DOHH2 (cell line): ENCODE data around the gene RNGTT.

Source experiments
- H3F3A ChIP-seq: fragments of 200-600 bp; sonication (generic), shearing (Covaris generic); 2 replicates; pipeline ENCODE4 v1.6.0; 2016; ENCODE audit warnings: antibody characterized with exemption, mild to moderate bottlenecking; ENCODE audit not compliant: control insufficient read depth, insufficient read depth
- H3K27ac ChIP-seq: fragments of 200-600 bp; sonication (generic); 2 replicates; pipeline ENCODE4 v1.5.1; 2014; ENCODE audit warnings: low read depth, mild to moderate bottlenecking, low read length, moderate library complexity
- H3K27me3 ChIP-seq: fragments of 200-600 bp; sonication (generic); 2 replicates; pipeline ENCODE4 v1.6.1; 2014; ENCODE audit warnings: mild to moderate bottlenecking, low read length, mixed read lengths; ENCODE audit not compliant: control insufficient read depth
- H3K36me3 ChIP-seq: fragments of 200-600 bp; sonication (generic); 2 replicates; pipeline ENCODE4 v1.6.1; 2014; ENCODE audit warnings: mild to moderate bottlenecking, low read length, moderate library complexity, mixed read lengths; ENCODE audit not compliant: control insufficient read depth
- H3K4me1 ChIP-seq: fragments of 200-600 bp; sonication (generic); 2 replicates; pipeline ENCODE4 v1.6.1; 2014; ENCODE audit warnings: mild to moderate bottlenecking, low read length, mixed read lengths; ENCODE audit not compliant: control insufficient read depth
- H3K4me2 ChIP-seq: fragments of 200-600 bp; sonication (generic); 2 replicates; pipeline ENCODE4 v1.6.0; 2014; ENCODE audit warnings: mild to moderate bottlenecking, low read length, moderate library complexity
- H3K4me3 ChIP-seq: fragments of 200-600 bp; sonication (generic); 2 replicates; pipeline ENCODE4 v1.5.1; 2014; ENCODE audit warnings: mild to moderate bottlenecking, low read length, mixed read lengths
- H3K79me2 ChIP-seq: fragments of 200-600 bp; sonication (generic); 2 replicates; pipeline ENCODE4 v1.6.1; 2014; ENCODE audit warnings: mild to moderate bottlenecking, low read length, mixed read lengths; ENCODE audit not compliant: control insufficient read depth
- H3K9me2 ChIP-seq: fragments of 200-600 bp; sonication (generic); replicated peaks from 2 replicates; pipeline ENCODE4 v1.6.1; 2014; ENCODE audit warnings: mild to moderate bottlenecking, low read length, mixed read lengths; ENCODE audit not compliant: control insufficient read depth
- H3K9me3 ChIP-seq: fragments of 200-600 bp; sonication (generic); 2 replicates; pipeline ENCODE4 v1.6.1; 2014; ENCODE audit warnings: antibody characterized with exemption, low read length, mixed read lengths; ENCODE audit not compliant: control insufficient read depth, insufficient read depth
- H4K20me1 ChIP-seq: fragments of 200-600 bp; sonication (generic); 2 replicates; pipeline ENCODE4 v1.6.0; 2014; ENCODE audit warnings: low read depth, mild to moderate bottlenecking, antibody characterized with exemption, low read length, moderate library complexity; ENCODE audit not compliant: control insufficient read depth, insufficient read depth
- EZH2phosphoT487 ChIP-seq: fragments of 200-600 bp; sonication (generic); IDR thresholded peaks from 2 replicates; pipeline ENCODE4 v1.6.1; 2017; ENCODE audit warnings: borderline replicate concordance, mild to moderate bottlenecking, antibody characterized with exemption, low read length, moderate library complexity, mixed read lengths
- TF ChIP-seq, protein P1 (sequence below): fragments of 200-600 bp; sonication (generic); IDR thresholded peaks from one replicate; pipeline ENCODE4 v1.5.1; 2014; ENCODE audit warnings: antibody characterized with exemption, mild to moderate bottlenecking, low read depth, low read length; ENCODE audit not compliant: poor library complexity, severe bottlenecking

Gene RNGTT

DNA sequence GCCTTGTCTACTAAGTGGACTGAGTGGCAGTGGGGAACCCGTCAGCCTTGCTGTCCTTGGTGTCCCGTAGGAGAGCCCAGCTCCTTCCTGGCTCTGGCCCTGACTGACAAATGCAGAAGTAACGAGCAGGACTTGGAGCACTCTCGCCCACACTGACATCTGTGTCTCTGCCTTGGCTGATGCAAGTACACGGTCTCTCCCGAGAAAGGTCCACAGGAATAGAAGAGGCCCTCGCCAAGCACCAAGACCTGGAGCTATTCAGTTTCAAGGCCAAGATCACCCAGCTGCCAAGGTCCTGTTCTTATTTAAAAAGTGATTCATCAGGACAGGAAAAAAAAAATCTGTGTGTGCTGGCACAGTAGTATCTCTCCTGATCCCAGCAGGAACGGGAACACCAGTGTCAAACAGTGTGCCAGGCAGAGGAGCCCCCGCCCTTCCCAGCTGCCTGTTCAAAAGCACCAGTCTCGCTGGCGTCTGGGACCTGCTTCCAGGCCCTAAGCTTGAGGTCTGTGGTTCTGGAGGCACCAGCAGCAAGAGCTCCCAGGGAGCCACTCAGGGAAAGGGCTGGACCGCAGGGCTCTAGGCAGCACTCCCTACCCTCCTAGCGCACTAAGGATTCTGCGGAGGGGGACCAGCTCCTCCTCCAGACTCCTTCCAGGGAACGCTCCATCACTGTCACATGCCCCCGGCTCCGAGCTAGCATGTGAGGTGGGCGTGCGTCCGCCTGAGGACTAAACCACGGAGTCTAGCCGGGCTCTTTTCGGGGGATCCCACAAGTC is 376.9 kb downstream of the RNGTT start:
- peaks cover 28% of the 10 kb centered on the region for H3K27me3 ChIP-seq
- TF ChIP-seq, protein P1, sequence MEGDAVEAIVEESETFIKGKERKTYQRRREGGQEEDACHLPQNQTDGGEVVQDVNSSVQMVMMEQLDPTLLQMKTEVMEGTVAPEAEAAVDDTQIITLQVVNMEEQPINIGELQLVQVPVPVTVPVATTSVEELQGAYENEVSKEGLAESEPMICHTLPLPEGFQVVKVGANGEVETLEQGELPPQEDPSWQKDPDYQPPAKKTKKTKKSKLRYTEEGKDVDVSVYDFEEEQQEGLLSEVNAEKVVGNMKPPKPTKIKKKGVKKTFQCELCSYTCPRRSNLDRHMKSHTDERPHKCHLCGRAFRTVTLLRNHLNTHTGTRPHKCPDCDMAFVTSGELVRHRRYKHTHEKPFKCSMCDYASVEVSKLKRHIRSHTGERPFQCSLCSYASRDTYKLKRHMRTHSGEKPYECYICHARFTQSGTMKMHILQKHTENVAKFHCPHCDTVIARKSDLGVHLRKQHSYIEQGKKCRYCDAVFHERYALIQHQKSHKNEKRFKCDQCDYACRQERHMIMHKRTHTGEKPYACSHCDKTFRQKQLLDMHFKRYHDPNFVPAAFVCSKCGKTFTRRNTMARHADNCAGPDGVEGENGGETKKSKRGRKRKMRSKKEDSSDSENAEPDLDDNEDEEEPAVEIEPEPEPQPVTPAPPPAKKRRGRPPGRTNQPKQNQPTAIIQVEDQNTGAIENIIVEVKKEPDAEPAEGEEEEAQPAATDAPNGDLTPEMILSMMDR = no peak
- no peak for TF ChIP-seq EZH2phosphoT487
- H3K9me3 ChIP-seq = no peaks in the 10 kb centered on the region
- H3K9me2 ChIP-seq = no peaks in the 10 kb centered on the region
- H3K79me2 ChIP-seq = no peaks in the 10 kb centered on the region
- H3K27ac ChIP-seq = no peak overlapping the region
- no peak overlapping the region for H3K4me2 ChIP-seq
- H3F3A ChIP-seq = no peaks in the 10 kb centered on the region
- H3K4me3 ChIP-seq = no peak overlapping the region
- peaks cover 24% of the 10 kb centered on the region for H3K4me1 ChIP-seq
- no peaks in the 10 kb centered on the region for H3K36me3 ChIP-seq
- H4K20me1 ChIP-seq = no peaks in the 10 kb centered on the region

- Histone ChIP-seq H3K9me2 (no peaks in the 10 kb centered on the region), H3K27me3 (peaks cover 28% of the 10 kb centered on the region), H3K36me3 (no peaks in the 10 kb centered on the region), H3K9me3 (no peaks in the 10 kb centered on the region), H3K27ac (no peak overlapping the region), H3K4me2 (no peak overlapping the region), H3K79me2 (no peaks in the 10 kb centered on the region), H3F3A (no peaks in the 10 kb centered on the region), H4K20me1 (no peaks in the 10 kb centered on the region), H3K4me3 (no peak overlapping the region), H3K4me1 (peaks cover 14% of the 10 kb centered on the region)
- no peak for TF ChIP-seq EZH2phosphoT487
- TF ChIP-seq, protein P1 = no peak
Measured at GRCh38 chr6:88585276-88585692, 378.1 kb downstream of the RNGTT start.

- Histone ChIP-seq H3K4me1 (peaks cover 9% of the 10 kb centered on the region), H3K36me3 (no peaks in the 10 kb centered on the region), H3K9me2 (no peaks in the 10 kb centered on the region), H3K27ac (no peak overlapping the region), H3K9me3 (no peaks in the 10 kb centered on the region), H3K27me3 (peaks cover 28% of the 10 kb centered on the region), H3K79me2 (no peaks in the 10 kb centered on the region), H3F3A (no peaks in the 10 kb centered on the region), H4K20me1 (no peaks in the 10 kb centered on the region), H3K4me3 (no peak overlapping the region), H3K4me2 (no peak overlapping the region)
- TF ChIP-seq, protein P1 = no peak
- no peak for TF ChIP-seq EZH2phosphoT487
Measured at GRCh38 chr6:88584581-88585275, 378.7 kb downstream of the RNGTT start.
